Measurements from ENCODE around the gene NFATC2.

Gene NFATC2

DNA sequence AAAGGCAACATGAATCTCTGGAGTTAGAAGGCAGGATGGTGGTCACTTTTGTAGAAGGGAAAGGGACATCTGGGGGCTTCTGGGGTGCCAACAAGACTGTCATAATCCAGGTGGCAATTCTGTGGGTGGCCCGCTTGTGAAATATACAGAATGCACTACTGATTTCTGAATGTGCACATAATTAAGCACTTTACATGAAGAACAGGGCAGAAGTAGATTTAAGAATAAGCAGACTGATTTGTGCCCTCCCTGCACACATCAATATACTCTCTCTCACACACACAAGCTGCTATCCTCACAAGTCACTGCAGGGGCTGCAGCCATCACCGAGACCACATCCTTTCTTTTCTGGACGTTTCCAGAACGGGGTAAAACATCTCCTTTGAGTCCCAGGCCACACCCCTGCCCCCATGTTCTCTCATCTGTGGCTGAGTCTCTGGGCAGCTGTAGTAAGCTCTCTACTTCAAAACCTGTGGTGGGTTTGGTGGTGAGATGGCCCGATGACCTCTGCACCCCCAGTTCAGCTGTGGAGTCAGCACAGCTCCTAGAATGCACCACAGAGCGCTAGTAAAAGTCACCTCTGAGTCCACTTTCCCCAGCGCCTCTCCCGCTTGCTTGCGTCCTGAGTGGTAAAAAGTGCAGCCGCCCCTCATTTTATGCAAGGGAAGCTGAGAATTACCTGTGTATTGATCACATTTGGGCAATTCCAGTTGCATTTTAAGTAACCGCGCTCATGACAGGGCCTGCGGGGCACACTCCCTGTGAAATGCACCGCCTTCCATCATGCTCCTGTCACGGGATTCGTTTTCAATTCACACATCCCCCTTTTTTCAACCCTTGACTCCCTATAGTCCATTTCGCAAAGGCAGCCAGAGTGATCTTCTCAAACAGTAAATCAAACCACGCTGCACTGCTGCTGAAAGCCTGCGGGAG lies 115.5 kb downstream of the NFATC2 start:
- no peak for DNase-seq

DNA sequence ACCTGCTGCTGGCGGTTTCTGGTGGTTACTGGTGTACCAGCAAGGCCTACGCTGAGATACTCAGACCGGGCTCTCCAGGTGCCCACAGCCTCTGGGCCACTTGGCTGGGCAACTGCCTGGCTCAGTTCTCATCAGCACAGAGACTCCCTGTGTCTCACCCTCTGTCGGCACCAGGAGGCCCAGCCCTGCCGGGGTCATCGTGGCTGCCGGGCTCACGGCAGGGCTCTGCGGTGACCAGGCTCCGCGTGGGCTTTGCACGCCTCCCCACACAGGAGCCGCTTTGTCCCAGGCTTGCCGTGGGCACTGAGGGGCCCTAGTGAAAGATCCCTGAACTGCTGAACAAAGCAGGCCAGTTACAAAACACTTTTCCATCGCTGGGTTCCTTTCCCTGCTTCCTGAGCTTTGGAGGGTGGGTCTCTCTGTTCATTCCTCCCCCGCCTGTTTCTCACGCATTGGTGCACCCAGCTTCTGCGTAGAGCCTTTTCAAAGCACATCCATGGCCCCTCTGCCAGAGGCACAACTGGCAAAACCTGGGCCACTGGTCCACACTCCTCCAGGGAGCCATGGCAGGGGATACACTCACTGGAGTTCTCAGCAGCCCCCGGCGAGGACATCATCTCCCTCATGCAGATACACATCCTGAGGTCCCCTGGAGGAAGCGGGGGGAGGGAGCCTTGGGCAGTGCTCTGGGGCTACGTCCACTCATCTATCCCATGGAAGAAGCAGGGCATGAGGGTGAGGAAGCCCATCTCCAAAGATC lies 117.0 kb downstream of the NFATC2 start:
- no peak for DNase-seq

DNA sequence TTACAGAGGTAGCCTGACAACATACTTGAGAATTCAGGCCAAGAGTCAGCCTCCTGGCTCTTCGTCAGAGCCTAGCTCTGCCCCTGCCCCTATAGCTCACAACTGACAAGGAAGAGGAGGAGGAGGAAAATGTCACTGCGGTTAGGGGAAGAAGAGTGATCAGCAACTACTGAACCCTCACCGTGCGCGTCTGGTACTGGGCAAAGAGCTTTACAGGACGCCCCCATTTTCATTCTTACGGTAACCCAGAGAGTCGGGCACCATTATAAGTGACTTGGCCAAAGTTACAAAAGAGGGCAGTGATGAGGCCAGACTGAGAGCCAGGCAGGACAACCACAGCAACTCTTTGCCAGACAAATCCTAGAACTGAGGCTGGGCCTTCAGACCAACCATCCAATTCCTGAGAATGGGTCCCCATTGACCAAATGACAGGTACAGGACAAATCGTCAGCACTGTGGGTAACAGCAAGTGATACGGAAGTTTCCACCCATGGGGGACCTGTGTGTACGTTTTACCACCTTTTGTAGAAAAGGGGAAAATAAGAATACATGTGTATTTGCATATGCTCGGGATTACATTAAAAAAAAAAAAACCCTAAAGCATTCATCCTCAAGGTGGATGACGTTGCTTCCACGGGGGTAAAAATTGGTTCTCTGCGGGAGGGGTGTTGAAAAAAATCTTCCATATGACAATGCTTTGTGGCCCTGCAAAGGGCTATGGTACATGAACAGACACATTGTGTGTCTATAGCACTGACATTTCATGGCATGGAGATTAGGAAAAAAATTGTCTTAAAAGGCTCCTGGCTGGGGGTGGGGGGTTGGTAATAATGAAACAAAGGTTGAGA lies 118.0 kb downstream of the NFATC2 start:
- DNase-seq = no peak

DNA sequence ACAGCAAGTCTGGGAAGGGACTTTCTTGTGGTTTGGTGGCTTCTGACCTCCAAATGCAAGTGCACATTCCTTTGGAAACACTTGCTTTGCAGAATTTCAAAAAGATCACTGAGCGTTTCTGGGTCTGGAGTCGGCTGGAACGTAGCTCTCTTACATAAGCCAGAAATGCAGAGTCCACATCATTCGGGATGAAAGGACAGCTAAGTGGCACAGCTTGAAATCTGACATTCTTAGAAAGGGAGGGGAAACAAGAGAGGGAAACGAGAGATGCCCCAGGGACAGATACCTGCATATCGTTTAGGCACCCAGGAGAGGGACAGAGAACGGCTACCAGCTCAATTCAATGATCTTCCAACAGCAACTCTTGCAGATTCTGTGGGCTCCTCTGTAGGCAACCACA lies 118.7 kb downstream of the NFATC2 start:
- no peak for DNase-seq

DNA sequence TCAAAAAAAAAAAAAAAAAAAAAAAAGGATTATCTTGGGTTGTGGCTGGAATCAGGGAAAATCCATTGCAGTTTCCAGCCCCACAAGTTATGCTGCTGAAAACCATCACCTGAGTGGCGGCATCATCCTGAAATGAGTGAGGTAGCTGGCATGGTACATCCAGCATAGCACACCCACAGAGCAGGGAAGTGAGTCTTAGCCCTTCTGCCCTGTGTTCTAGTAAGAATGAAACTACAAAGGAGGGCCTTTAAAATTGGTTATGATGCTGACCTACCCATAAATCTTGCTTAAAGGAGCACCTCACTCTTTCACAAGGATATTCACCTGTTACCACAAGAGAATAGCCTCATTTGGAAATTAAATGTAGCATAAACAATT lies 119.2 kb downstream of the NFATC2 start:
- no peak for DNase-seq

DNA sequence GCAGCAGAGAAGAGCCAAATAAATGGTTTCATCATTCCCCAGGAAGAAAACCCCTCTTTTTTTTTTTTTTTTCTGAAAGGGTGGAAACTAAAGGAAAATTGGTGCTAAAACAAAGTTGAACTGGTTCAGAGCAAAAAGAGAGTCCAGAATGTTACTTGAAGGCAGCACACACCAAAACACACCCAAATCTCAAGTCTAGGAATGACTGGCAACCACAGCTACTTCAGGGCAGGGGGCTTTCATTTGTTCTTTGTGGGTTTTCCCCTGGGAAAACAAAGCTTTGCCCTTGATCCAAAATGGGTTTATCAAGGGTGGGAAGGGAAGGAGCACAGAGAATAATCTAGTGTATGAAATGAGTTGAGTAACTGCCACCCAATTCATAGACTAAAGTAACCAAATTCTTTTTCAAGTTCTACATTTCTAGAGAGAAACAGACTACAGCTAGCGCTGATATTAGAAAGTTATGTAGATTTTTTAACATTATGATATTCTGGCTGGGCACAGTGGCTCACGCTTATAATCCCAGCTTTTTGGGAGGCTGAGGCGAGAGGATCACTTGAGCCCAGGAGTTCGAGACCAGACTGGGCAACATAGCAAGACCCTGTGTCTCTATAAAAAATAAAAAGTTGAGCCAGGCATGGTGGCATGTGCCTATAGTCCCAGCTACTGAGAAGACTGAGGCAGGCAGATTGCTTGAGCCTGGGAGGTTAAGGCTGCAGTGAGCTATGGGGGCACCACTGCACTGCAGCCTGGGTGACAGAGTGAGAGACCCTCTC lies 119.8 kb downstream of the NFATC2 start:
- DNase-seq = no peak

DNA sequence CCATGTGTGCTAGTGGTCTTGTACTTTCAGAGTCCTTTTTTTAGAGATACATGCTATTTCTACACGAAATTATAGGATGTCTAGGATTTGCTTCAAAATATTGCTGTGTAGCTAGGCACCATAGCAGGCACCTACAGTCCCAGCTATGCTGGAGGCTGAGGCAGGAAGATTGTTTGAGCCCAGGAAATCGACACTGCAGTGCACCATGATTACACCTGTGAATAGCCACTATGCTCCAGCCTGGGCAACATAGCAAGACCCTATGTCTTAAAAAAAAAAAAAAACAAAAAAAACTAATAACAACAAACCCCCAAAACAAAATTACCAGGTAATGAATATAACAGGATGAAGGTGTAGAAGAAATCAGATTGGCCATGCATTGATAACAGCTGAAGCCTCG lies 121.7 kb downstream of the NFATC2 start:
- no peak for DNase-seq

DNA sequence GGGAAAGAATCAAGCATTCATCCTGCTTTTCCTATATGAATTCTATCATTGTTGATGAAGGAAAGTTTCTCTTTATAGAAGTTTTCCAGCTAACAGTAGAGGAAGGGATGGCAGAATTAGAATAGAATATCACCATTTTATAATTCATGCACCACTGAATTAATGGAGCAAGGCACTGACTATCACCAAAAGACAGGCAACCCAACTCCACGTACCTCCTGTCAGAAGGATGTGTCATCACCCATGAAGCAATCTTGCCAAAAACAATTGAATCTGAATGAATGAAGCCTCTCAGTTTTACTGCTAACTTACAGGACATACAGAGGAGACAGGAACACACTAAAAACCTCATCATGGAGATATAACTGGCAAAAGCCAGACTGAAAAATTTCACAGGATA lies 122.4 kb downstream of the NFATC2 start:
- no peak for DNase-seq

DNA sequence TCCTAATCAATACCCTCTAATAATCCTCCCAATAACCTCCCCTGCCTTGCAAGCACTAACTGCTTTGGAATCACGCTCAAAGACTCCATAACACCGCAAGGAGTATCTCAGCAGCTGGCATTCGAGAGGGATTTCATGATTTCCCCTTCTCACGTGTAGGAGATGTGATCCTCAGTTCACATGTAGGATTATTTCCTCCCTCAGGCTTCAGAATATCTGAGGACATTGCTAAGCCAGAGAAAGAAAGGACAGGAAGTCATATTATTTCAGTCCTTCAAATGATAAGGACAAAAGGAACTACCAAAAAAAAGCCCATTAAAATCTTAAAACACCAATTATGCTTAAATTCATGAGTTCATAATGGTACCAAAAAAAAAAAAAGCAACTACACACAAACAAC lies 122.9 kb downstream of the NFATC2 start:
- DNase-seq = no peak

DNA sequence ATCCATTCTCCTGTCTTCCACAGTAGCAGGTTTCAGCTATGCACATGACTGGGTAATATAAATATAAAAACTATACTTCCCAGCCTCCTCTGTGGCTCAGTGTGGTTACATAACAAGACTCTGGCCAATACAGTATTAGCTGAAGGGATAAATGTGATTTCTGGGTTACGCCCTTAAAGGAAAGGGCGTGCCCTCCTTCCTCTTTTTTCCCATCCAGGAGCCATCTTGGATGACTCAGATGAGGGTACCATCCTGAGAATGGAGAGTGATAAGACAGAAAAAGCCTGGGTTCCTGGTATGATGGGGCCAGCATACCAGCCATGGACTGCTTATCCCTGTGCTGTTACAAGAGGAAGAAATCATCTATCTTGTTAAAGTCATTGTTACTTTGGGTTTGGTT lies 123.3 kb downstream of the NFATC2 start:
- DNase-seq = no peak

DNA sequence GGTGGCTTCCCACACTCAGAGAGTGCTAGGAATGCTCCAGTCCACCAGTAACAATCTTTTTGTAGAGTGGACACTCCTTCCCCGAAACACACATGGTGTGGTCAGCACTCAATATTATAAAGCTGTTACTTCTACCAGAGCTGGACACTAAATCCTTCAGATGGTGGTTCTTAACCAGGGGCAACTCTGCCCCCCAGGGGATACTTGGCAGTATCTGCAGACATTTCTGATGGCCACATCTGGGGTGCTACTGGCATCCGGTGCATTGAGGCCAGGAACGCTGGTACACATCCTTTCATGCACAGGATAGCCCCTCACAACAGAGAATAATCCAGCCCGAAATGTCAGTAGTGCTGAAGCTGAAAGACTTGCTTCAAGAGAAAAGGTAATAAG lies 124.4 kb downstream of the NFATC2 start:
- DNase-seq = no peak

DNA sequence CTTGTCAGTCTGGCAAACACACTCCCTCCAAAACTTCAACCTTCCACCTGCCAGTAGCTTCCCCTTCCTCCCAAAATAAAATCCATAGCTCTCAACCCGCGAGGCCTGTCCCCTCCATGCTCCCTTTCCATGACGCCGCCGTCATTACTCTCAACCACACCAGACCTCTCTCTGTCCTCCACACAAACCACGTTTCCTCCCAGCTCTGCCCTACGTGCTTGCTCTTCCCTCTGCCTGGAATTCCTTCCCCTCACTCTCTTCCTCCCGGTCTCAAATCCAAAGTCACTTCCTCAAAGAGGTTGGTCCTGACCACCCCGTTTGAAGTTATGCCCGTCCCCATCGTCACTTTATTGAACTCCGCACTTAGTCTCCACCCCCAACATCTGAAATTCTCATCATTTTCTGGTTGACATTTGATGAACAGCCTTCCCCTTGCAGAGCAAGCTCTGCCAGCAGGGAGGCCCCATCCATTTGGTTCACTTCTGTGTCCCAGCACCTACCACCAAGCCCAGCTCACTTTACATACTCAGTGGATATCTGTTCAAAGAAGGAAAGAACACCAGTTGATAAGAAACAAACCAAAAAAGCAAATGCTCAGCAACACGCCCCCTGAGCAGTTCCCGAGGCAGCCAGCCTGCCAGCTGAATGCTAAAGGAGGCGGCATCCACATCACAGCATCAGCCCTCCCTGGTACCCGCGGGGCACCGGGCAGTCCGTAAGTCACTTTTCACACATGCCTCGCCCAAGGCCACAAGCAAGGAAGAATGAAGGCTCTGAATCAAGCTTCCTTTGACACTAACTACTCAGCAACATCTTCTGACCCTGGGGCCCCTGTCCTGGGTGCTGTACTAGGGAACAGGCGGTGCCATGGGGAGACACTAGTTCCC lies 125.0 kb downstream of the NFATC2 start:
- DNase-seq = no peak

DNA sequence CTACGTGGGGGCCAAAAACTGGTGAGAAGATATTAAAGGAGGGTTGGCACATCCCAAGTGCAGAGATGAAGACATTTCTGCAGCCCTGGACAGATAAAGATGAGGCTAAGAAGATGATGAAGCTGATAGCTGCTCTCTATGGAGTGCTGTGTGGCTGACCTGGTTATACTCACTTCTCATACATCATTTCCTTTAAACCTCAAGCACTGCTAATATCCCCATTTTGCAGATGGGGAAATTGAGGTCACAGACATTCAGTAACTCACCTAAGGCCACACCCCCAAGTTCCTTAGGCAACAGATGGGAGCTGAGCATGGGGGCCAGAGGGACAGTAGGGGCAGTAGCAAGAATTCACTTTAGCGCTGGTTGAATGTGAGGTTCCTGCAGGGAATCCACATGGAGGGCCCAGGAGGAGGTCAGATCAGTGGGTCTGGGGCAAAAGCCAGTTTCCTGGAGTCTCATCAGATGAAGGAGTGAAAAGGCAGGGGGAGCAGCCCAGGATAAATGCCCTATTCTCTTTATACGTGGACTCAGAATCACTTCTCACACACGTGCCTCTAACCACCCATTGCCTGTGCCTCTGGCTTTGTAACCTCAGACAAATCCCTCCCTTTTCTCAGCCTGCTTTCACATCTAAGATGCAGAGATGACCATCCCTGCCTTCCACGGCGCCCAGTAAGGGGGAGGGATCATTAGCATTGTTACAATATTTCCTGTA lies 125.8 kb downstream of the NFATC2 start:
- no peak for DNase-seq

DNA sequence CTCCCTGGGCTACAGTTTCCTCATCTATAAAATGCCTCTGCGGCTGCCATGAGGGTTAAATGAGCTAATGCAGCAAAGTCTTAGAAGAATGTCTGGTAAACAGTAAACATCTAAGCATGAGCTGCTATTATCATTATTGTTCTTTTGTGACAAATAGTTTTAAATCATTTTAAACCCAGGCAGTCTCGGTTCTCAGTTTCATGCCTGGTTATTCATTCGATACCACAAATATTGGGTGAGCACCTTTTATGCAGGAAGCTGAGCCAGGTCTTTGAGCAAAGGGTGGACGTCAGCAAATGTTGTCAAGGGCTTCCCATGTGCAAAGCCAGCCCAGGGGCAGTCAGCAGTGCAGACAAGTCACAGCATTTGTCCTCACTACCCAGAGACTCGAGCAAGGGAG lies 128.7 kb downstream of the NFATC2 start:
- no peak for DNase-seq

DNA sequence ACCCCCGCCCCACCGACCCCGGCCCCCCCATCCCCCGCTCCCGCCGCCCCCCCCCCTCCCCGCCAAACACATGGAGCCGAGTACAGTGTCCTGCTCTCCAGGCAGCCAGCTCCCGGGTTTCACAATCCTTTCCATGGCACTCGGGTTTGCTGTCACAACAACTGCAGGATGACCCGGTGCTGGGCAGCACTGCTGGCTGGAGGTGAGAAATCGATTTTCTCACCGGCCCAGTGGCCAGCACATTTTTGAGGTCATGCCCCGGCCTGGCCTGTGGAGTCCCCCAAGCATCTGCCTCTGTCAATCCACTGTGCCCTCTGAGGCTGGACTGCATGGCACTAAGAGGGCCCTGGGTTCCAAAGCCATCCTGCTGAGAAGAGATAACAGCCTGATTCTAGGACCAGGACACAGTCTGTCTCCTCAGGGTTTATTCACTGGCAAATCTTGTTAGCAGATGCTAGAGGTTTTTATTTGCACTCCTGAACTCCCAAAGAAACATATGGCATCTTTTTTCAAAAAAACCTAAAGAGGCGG lies 129.5 kb downstream of the NFATC2 start:
- no peak for DNase-seq

DNA sequence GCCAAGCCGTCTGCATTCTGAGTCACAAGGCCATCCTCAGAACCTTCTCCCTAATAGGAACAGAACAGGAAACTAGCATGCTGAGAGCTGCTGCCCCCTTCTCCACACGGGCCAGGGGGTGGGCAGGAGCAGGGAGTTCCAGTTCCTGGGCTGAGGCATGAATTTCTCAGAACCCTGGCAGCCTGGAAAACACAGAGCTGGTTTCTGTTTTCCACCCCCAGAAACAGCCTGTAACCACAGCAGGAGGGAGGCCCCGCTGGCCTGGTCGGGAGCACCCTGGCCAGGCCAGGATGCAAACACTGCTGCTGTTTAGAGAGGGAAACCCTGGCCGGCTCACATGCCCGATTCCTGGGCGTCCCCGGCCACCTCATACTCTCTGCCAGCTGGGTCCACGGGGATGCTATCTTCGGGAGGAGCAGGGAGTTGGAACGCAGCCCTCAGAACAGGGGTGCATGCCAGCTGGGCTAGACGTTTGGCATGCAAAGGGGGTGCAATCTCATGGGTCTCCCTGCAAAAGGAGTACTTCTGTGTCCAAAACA lies 130.1 kb downstream of the NFATC2 start:
- no peak for DNase-seq

DNA sequence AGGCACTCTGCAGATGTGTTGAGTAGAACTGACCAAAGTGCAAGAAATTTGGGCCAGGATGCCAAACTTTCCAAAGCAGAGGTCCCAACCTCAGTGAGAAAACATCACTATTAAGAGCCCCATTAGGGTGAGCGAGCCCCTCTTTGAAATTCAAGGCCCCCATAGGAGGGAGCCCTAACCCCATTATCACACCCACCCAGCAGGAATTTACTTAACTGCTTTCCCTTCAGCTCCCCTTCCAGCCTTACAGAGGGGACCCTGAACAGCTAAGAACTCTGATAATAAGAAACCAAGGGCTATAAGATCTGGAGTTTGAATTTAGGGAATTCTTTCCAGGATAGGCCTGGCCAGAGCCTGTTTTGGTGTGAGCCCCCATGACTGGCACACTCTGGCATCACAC lies 130.6 kb downstream of the NFATC2 start:
- DNase-seq = no peak

DNA sequence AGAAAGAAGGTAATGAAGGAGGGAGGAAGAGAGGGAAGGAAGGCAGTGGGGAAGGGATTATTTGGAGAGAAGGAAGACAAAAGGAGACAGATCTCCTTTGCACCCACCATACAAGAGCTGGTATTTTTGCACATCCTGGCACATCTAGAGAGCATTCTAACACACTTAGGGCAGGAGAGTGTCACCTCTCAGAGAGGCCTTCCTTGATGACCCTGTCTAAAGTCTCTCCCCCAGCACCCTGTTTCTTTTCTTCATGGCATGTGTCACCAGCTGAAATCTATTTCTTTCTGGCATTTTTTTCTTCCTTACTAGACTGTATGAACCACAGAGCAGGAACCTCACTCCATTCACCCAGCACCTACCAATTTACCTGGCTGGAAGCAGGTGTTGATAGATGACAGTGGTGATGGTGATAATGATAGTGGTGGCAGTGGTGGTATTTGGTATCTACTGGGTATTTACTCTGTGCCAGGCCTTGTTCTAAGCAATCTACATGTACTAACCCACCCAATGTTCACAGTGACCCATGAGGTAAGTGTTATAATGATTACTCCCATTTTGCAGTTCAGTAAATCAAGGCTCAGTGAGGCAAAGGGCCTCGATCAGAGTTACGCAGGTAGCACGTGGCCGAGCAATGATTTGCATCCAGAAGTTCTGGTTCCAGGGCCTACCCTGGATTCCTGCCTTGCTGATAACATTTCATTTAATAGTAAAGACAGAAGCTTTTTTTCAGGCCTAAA lies 131.8 kb downstream of the NFATC2 start:
- DNase-seq = no peak

DNA sequence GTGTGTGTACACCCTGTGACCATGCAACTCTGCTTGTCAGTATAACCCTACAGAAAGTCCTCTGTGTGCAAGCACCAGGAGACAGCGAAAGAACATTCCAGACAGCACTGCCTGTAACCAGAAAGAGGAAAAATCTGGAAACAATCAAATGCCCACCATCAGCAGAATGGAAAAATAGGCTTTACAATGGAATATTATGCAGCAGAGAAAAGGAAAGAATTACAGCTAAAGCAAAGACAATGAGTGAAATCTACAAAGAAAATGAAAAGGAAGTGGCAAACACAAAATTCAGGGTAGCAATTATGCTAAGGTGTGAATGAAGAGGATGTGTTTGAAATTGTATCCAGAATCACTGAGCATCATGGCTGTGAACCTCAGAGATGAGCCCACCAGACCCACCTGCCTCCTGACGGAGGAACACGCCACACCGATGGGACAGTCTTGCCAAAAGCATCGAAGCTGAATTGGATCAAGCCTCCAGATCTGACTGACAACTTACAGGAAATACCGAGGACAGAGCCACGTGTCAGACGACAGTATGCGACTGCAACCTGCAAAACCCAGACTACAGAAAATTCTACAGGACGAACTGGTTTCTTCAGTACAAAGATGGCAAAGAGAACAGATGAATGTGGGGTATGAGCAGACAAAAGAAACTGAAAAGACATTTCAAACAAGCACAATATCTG lies 133.2 kb downstream of the NFATC2 start:
- DNase-seq = no peak

All from SHP77 treated with DMSO at 0.1 percent for 48 hours (cell line).